NCI-H524 (cell line): ENCODE measurements around the gene TM9SF1.

Experiments used
- DNase-seq, 2 experiments: peaks; one replicate each; lab custom pipeline; 2025; lab: John Stamatoyannopoulos, UW

Gene TM9SF1

DNA sequence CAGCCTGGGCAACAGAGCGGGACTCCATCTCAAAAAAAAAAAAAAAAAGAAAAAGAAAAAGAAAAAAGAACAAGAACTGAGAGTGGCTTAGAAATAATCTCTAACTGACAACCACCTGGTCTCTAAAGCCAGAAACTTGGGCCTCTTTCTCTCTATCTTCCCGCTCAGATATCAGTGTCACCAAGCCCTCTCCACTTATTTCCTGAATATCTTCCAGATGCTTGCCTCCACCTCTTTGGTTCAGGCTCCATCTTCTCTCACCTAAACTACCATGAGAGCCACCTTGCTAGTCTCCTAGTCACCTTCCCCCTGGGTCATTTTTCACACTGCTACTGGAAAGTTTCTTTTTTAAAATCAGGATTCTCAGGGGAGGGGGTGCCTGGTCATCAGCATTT is 1.8 kb upstream of the TM9SF1 start:
- DNase-seq, result no peak

DNA sequence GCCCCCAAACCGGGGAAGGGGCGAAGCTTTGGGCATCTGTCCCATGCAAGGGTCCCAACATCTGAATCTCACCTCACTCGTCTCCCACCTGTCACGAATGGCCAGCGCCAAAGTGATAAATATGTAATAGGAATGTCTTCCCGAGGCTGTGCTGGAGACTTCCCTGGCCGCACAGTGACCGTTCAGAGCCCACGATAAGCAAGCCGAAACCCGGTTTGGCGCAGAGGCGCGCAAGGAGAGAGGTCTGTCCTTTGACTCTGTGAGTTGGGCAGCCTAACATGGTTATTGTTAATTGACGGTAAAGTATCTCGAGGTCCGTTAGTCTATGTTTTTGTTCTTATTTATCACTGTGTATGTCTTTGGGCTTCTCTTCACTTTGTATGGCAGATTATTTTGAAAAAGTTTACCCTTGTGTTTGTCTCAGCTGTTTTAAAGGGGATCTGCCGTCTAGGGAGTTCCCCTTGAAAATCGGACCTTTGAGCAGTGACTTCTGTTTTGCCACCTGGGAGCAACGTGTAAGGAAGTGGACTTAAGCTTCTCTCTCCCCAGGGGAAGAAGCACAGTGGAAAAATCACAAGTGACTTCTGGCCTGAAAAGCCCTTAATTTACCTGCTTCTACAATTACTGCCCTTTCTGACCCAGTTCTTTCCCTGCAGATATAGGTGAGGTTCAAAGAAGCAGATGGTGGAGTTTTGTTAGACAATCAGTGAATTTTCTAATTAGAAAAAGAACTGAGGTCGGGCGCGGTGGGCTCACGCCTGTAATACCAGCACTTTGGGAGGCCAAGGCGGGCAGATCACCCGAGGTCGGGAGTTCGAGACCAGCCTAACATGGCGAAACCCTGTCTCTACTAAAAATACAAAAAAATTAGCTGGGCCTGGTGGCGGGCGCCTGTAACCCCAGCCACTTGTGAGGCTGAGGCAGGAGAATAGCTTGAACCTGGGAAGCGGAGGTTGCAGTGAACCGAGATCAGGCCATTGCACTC is 1.1 kb upstream of the TM9SF1 start:
- DNase-seq, result peak in 1 of 2 experiments; percentile 50

DNA sequence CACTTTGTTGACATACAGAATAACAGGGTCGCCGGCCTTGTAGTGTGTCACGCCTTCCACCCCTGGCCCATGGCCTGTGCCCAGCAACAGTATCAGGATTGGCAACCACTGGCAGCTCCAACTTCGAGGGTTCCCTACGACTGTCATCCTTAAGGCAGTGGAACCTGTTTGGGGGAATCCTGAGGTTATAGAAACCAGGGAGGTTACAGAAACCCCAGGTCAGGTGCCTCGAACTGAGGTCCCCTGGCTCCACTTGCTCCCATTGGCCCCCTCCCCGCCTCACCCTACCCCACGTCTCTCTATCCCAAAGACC is 412 bp downstream of the TM9SF1 start:
- DNase-seq, result no peak

DNA sequence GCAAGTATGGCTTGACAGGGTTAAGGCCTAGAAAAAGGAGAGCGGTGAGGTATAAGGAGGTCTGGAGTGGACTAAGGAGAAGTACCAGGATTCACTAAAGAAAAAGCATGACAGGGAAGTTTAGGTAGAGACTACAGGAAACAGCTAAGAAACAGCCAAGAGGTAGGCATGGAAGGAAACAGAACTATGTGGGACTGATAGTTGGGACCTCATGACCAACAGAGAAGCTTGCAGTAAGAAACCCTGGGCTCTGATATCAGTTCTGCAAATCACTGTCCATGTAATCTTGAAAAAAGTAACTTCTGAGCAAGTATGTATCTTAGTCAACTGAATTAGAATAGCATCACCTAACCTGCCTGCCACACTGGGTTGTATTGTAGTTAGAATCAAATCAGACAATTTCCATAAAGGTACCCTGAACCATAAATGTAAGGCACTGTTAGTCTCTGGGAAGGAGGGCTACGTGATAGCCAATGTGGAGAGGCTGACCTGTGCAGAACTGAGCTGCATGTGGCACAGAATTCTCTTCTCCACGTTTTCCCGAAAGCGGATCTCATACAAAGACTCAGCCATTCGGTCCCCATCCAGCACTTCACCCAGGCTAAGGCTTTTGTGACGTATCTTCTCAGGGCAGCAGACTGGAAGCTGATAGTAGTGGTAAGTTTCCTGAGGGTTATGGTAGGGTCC is 912 bp downstream of the TM9SF1 start:
- no peak for DNase-seq

DNA sequence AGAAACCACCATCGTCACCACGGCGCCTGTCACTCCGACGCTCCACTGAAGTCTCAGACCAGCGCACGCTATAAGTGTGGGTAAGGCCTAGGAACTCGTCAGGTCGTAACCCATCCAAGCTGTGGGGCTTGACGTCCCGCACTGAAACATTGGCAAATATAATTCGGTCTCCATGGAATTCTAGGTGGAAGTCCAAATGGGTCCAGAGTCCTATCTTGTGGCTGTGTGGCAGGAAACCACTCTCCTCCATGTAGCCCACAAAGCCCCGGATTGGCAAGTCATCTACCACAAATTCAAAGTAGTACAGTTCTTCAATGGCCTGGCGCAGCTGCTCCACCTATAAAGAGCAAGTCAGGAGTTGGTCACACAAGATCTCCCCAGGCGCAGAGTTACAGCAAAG is 2.3 kb downstream of the TM9SF1 start:
- DNase-seq, result no peak

DNA sequence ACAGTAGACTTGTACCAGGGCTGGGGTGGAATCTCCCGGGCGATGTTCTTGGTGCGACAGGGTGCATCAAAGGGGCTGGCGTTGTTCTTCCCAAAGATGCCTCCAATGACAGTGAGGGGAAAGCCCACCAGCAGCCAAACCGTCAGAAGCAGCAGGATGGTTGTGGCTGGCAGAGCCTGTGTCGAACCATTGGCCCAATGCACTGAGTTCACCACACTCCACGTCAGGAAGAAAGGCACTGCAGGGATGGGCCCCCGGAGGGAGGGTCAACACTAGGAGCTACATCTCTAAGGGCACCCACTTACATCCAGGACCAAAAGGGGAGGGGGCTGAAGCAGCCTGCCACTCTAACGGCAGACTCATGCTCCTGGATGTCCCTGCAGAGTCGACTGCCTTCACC is 4.8 kb downstream of the TM9SF1 start:
- DNase-seq, result no peak

DNA sequence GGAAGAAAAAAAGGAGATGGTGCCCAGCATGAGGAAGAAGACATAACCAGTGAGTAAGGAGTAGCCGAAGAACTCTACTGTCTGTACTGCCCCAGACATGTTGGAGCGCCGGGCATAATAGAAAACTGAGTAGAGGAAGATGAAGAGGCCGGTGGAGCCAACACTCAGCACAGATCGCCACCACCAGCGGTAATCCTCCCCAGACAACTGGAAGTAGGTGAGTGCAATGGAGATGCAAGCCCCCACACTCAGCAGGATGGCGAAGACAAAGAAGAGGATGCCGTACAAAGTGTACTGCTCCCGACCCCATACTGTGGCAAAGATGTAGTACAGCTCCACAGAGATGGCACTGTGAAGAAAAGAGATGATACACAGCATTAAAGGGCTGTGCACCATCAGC is 5.8 kb downstream of the TM9SF1 start:
- no peak for DNase-seq

DNA sequence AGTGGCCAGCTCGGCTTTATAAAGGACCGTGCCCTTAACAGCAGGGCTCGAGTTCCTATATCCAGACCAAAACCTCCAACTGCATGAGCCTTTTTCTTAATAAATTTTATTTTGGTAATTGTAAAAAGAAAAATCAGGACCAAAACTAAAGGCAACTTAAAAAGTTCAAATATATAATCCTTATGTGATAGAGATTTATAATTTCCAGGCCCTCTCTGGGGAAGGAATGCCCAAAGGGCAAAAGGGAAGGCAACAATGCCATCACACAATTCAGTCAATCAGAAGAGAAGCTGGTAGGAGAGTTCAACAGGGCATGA is 6.2 kb downstream of the TM9SF1 start:
- no peak for DNase-seq

DNA sequence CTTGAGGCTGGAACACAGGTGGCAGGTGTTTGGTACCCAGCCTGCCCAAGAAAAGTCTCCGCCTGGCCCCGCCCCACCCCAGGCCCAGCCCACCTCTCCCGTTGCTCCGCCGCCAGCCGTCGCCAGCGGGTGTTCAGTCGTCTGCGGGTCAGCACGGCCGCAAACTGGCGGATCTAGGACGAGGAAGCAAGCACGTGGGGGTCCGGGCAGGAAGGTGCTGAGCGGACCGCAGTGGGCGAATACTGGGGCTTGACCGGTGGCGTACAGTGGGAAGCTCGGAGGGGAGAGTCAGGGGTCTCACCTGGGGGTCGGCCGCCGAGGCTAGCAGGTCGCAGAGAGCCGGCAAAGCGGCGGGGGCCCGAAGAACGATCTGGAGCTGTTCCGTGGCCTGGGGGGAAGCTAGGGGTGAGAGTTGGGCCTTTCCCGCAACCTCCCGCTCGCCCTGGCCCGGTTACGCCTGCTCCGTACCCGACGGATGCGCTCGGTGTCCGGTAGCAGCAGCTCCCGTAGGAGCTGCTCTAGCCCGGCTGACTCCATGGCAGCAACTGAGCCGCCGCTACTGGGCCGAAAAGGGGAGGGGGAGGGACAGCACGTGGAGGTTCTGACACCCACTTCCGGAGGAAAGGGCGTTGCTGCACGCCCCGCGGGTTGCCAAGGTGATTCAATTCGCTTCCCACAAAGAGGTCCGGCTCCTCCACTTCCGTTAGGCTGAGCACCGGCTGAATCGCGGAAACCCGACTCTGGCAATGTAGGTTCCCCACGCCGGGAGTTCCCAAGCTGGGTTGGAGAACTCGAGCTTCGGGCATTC is 6.8 kb downstream of the TM9SF1 start, which contains the start of gene IPO4:
Gene IPO4 (minus strand): TSS at position 566 of the 808 bp plus-strand sequence. CDS start 29 bp downstream, at position 537.
- DNase-seq, result peak; percentile 97 to 100

DNA sequence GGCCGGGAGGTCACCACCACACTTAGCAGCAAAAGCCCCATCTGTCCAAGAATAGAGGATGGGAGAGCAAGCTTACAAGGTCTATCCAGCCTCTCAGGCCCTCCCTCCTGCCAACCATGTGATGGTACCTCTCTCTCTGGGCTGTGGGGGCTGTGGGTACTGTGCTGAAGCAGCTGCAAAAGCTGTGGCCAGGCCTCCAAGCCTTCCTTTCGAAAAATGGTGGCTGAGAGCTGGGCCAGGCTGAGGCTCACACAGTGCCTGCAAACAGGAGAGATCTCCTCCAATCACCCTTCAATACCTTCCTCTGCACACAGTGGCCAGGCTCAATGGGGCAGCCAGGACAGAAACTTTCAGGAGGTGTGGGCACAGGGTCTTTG is 7.7 kb downstream of the TM9SF1 start:
- DNase-seq, result no peak

DNA sequence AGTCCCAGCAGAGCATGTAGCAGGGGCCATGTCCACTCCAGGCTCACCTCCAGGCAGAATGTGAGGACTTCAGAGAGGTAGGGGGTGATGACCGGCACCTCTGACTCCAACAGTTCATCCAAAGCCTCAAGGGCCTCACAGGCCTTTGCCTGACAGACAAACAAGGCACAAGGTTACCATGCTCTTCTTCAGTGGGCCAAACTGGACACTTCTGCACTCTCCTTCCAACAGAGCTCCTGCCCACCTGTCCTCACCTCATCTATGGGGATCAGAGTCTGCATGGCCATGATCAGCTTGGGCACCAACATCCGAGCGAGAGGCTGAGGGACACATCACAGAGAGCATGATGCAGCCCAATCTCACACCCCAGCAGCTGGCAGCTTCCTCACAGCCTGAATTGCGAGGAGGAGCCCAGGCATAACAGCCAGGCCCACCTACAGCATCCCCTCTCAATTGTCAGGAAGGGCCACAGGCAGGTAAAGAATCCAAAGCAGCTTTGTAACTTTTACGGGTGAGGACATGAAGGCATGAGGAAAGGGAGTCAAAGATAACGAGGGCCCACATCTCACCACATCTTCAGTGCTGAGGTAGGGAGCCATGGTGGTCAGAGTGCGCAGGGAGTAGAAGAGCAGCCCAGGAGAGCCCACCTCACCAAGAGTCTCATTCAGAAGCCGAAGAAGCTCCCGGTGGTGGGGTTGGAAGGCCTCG is 8.3 kb downstream of the TM9SF1 start:
- DNase-seq, result no peak

DNA sequence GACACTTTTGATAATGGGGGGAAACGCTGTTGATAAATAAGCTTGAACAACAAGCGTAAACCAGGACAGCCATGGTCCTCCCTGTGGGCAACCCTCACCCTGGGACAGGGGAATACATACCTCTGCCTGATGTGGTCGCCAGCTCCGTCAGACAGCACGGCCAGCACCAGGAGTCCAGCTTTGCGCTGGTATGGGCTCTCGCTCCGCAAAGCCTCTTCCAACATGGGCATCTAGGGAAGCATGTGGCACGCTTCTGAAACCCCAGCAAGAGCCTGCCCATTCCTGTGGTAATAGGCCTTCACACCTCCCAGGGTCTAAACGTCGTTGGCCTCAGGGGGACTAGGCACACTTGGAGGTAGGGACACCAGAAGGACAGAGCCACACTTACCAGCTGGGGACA is 9.5 kb downstream of the TM9SF1 start:
- DNase-seq, result no peak

DNA sequence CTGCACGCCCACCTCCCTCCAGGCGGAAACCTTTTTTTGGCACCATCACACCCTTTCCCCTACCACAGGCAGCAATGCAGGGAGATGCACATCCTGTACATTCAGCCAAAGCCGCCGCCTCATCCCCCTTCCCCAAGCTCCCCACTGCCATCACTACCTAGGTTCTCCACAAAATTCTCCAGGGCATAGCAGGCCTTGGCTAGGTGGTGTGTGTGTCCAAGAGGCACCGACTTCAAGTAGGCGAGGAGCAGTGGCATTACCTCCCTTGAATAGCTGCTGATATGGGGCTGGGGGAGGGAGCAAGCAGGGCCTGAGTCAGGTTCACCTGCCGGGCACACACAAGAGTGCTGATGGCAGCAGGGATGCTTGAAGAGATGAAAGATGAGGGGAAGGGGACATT is 10.2 kb downstream of the TM9SF1 start:
- DNase-seq, result no peak

DNA sequence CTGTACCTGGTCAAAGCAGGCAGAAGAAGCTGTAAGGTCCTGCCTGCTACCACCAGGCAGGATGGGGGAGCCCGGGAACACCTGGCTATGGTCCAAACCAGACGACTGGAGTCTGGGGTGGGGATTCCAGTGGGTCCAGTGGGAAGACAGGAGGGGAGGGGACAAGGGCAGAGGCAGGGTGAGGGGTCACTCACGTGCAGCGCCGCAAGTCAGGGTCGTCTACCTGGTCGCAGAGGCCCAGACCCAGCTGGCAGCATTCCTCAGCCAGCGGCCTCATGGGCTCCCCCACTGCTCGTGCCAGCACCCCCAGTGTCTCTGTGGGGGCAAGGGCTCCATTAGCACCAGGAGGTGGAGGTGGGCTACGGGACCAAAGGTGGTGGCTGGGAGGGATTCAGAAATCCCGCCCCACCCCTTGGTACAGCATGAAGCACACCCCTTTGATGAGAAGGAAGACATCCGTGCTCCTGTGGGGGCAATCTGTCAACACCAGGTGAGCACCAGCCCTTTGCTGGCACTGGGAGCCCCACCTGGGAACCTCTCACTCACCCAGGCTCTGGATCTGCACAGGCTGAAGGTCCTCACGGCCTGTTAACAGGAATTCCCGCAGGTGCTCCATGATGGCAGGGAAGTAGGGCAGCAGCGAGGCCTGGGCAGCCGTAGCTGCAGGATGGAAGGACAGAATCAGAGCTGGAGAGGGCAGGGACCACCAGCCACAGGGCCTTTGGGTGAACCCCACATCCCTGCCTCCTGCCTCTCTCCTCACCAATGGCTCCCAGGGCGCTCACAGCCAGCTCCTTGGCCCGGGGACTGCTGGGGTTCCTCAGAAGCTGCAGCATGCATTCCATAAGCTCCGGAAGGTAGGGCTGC is 10.9 kb downstream of the TM9SF1 start:
- DNase-seq, result no peak

DNA sequence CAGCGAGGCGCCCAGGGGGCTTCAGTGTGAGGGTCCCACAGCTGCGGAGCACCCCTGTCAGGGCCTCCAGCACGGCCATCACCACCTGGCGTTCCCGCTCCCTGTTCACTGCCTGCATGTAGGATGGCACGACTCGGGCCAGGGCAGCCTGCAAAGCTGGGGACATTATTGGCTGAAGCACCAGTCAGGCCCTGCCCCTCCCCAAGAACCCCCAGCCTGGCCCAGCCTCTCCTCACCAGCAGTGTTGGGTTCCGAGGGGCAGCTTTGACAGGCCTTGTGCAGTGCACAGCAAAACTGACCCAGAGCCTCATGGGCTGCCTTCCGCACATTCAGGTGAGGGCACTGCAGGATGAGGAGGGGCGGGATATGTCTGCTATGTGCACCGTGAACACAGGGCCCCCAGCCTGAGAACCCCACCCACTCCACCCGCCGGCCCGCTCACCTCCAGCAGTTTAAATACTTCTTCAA is 12.2 kb downstream of the TM9SF1 start:
- no peak for DNase-seq

DNA sequence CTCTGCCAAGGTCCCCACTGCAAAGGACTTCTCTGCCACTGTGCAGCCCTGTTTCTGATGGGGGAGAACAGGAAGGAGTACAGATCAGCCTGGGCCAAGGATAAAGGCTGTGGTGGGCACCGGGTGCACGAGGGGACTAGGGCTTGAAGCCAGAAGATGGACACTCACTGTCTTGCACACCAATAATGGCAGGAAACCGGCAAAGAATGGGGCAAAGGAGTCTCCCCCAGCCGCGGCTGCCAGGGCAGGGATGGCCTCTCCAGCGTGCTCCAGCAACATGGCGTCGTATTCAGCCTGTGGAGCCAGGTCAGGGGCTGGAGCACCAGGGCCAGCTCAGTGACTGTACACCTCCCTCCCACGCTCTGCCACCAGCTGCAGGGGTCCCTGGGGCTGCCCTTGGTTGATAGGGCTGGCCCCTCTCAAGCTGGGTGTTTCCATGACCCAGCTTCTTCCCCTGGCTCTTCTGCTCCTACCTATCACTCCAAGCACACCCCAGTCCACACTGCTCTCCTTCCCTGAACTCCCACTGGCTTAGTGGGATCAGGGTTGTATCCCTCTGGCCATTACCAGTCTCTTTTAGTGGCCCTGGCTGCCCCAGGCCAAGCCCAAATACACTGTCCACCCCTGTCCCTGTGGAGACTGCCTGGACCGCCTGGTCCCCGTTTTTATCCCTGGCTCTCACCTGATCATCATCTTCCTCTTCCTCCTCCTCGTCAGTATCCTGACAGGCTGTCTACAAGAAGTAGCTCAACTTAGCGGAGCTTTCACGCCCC is 12.9 kb downstream of the TM9SF1 start:
- DNase-seq, result no peak

DNA sequence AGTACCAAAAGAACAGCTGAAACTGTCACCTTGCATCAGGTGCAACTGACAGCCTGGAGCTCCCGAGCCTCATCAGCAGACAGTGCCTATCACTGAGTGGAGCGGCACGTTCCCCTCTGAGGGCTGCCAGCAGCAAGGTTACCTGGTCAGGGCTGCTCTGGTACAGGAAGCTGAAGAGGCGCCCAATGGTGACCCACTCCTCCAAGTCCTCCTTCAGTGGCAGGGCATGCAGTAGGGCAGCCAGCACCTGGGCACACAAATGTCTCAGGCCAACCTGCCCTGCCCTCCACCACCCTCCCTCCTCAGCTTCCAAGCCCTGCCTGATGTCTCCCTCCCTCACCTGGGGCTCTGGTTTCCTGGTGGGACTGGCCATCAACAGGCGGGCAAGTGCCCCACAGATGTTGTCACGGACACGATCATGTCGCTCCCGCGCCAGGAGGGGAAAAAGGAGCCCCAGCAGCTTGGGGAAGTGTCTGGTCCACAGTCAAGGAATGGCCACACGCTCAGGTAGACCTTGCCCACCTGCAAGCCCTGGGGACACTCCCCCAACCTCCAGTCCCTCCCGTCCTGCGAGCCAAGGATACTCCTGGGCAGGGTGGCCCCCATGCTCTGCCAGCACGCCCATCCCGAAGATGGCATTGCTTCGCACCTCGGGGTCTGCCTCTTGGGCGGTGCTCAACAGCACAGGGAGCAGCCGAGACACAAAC is 13.7 kb downstream of the TM9SF1 start:
- no peak for DNase-seq

DNA sequence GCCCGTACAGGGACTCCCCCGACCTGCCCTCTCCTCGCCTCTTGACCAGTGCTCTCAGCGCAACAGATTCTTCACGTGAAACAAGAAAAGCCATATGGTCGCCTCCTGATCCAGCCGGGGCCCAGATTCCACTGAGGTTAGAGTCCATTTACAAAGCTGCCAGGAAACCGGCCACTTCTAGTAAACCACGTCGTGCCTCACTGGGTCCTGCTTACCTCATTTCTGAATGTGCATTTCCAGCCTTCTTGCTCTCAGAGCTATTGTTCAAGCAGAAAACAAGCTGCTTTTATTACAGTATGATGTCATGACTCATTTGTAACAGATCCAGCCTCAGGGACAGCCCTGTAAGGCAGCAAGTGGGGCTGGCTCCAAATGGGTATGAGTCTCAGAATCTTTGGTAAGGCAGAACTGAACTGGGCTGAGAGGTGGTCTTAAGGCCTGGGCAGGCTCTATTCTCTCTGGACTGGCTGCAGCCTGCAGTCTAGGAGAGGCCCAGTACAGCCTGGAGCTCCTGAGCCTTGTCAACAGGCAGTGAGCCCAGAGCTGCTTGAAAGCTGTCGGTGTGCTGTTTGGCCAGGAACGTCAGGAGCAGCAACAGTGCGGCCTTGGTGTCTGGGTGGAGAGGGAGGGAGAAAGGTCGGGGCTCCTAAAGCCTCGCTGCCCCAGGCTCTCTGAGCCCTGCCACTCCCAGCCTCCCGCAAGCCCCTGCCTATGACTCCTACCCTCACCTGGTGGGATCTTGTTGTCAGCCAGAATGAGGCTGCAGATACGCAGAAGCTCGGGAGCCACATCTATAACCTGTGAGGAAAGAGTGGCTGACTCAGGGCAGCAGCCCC is 15.1 kb downstream of the TM9SF1 start:
- no peak for DNase-seq
